ENCODE measurements around the gene FAM9C. TPM values are rescaled to one million over a fixed set of nuclear protein-coding genes. Genes with fewer than 3 reads are reported as not detected.
A peak's percentile ranks its signal among the peaks of the same experiment; 100 is the strongest.

FAM9C gene
- total and polyA plus RNA-seq, 9 of the 15 experiments (the other 6 are each of a cell fraction or from before 2014, with no cell fraction given), result not detected

DNA sequence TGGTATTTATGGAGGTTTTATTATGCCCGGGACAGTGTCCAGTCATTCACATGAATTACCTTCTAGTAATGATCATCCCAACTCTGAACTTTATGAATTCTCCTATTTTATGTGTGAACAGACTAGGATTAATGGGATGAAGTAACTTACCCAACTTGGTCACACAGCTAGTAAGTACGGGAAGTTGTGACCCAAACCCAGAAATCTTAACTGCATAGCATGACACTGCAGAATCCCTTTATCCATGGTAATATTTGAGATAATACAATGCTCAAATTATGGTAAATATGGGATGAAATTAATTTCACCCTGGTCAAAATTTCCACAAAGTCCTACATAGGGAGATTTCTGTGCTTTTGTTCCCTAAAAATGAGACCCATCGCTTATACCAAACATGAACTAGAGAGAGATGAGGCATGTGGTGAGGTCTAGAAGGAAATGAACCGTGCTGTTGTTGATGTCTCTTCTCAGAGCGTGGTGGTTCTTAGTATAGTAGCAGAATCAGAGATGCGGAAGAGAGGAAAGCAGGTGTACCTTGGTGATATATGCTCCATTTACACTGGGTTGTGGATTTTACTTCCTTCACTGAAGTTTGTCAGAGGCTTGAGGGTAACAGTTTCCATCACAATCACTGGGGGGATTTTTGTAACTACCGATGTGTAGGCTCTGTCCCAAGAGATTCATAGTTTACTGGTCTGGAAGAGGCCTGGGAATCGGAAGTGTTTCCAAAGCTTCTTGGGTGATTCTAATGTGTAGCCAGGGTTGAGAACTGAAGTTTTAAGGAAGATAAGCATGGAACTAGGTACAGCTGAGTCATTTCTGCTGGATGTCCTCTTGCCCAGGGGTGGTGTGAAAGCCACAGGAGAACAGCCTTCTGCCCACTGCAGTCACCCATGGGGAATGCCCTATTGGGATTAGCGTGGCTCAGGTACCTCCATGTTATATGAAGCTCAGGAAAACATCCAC lies 30.2 kb upstream of the FAM9C start (continued):
- TF ChIP-seq, protein P1, sequence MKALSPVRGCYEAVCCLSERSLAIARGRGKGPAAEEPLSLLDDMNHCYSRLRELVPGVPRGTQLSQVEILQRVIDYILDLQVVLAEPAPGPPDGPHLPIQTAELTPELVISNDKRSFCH (CRISPR knock-in tag; IDR thresholded peaks at IDR 0.05), result no peak
- TF ChIP-seq, protein P1 (tag; IDR thresholded peaks at IDR 0.05), result no peak
- no peak for TF ChIP-seq NELFE (IDR thresholded peaks at IDR 0.05; ENCODE audit: insufficient read depth, insufficient read length)
- TF ChIP-seq L3MBTL2 (IDR thresholded peaks at IDR 0.05), result peak; percentile 34; the same call in 1 of the 2 replicates
- TF ChIP-seq EZH2 (IDR thresholded peaks at IDR 0.05; ENCODE audit: borderline replicate concordance, low read depth, low read length), result no peak
- TF ChIP-seq JUND (IDR thresholded peaks at IDR 0.05; ENCODE audit: borderline replicate concordance, low read depth, low read length), result no peak
- TF ChIP-seq JUND (tag; IDR thresholded peaks at IDR 0.05; ENCODE audit: borderline replicate concordance, low read depth, low read length), result 0 out of 3 replicates have a peak, but pooled peaks have one; percentile 16
- no peak for TF ChIP-seq MYBL2 (IDR thresholded peaks at IDR 0.05; ENCODE audit: low read depth)
- no peak for TF ChIP-seq MYBL2 (CRISPR knock-in tag; IDR thresholded peaks at IDR 0.05; ENCODE audit: borderline replicate concordance)
- peak; percentile 21; the same call in 1 of the 2 replicates for TF ChIP-seq NFE2L1 (tag; IDR thresholded peaks at IDR 0.05; ENCODE audit: borderline replicate concordance, low read depth)
- no peak for TF ChIP-seq MTA3 (IDR thresholded peaks at IDR 0.05; ENCODE audit: borderline replicate concordance)
- TF ChIP-seq MAFF (IDR thresholded peaks at IDR 0.05; ENCODE audit: low read length), result no peak
- no peak for TF ChIP-seq CREM (IDR thresholded peaks at IDR 0.05; ENCODE audit: low read depth)
- no peak for TF ChIP-seq ZNF134 (CRISPR knock-in tag; conservative IDR thresholded peaks at IDR 0.05)
- no peak for TF ChIP-seq MCM2 (IDR thresholded peaks at IDR 0.05; ENCODE audit: low read depth)
- no peak for TF ChIP-seq NR2C2 (CRISPR knock-in tag; IDR thresholded peaks at IDR 0.05)
- no peak for TF ChIP-seq NR2C2 (tag; IDR thresholded peaks at IDR 0.05)
- TF ChIP-seq, protein P2, sequence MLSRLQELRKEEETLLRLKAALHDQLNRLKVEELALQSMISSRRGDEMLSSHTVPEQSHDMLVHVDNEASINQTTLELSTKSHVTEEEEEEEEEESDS (CRISPR knock-in tag; IDR thresholded peaks at IDR 0.05), result no peak
- TF ChIP-seq, protein P3, sequence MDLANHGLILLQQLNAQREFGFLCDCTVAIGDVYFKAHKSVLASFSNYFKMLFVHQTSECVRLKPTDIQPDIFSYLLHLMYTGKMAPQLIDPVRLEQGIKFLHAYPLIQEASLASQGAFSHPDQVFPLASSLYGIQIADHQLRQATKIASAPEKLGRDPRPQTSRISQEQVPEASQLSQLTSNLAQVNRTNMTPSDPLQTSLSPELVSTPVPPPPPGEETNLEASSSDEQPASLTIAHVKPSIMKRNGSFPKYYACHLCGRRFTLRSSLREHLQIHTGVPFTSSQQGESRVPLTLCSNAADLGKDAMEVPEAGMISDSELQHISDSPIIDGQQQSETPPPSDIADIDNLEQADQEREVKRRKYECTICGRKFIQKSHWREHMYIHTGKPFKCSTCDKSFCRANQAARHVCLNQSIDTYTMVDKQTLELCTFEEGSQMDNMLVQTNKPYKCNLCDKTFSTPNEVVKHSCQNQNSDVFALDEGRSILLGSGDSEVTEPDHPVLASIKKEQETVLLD (IDR thresholded peaks at IDR 0.05), result no peak
- TF ChIP-seq ZNF551 (CRISPR knock-in tag; IDR thresholded peaks at IDR 0.05), result no peak
- TF ChIP-seq PHB (CRISPR knock-in tag; IDR thresholded peaks at IDR 0.05), result no peak
- no peak for TF ChIP-seq FUS (optimal IDR thresholded peaks at IDR 0.05; ENCODE audit: low read depth, low read length)
- TF ChIP-seq, protein P4, sequence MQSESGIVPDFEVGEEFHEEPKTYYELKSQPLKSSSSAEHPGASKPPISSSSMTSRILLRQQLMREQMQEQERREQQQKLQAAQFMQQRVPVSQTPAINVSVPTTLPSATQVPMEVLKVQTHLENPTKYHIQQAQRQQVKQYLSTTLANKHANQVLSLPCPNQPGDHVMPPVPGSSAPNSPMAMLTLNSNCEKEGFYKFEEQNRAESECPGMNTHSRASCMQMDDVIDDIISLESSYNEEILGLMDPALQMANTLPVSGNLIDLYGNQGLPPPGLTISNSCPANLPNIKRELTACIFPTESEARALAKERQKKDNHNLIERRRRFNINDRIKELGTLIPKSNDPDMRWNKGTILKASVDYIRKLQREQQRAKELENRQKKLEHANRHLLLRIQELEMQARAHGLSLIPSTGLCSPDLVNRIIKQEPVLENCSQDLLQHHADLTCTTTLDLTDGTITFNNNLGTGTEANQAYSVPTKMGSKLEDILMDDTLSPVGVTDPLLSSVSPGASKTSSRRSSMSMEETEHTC (IDR thresholded peaks at IDR 0.05), result no peak
- no peak for TF ChIP-seq NBN (IDR thresholded peaks at IDR 0.05; ENCODE audit: low read depth)
- TF ChIP-seq ZNF347 (CRISPR knock-in tag; IDR thresholded peaks at IDR 0.05; ENCODE audit: low read depth), result no peak
- TF ChIP-seq, protein P5, sequence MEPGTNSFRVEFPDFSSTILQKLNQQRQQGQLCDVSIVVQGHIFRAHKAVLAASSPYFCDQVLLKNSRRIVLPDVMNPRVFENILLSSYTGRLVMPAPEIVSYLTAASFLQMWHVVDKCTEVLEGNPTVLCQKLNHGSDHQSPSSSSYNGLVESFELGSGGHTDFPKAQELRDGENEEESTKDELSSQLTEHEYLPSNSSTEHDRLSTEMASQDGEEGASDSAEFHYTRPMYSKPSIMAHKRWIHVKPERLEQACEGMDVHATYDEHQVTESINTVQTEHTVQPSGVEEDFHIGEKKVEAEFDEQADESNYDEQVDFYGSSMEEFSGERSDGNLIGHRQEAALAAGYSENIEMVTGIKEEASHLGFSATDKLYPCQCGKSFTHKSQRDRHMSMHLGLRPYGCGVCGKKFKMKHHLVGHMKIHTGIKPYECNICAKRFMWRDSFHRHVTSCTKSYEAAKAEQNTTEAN (CRISPR knock-in tag; IDR thresholded peaks at IDR 0.05), result no peak
